ENCODE measurements around the gene SCAND1.

Gene SCAND1

GRCh38 chr20:35950093-35950492 is 4.2 kb downstream of the SCAND1 start:
- TF ChIP-seq Cebpa-rat (IDR thresholded peaks at IDR 0.05) = no peak
- Histone ChIP-seq H4K20me1 (peaks cover 16 to 50% (median 29%) of the 10 kb centered on the region in 11 experiments; a peak in 21 of 22 replicates), H3K27ac (no peak overlapping the region), H3K9ac (no peak overlapping the region), H3K9me3 (replicated peaks in 1 of 11) (no peaks in the 10 kb centered on the region), H3K4me2 (no peak overlapping the region), H3K27me3 (no peaks in the 10 kb centered on the region), H3K4me1 (peaks cover 13 to 18% (median 16%) of the 10 kb centered on the region in 10 experiments), H3K4me3 (no peak overlapping the region), H3K36me3 (peaks cover 38 to 84% (median 59%) of the 10 kb centered on the region in 11 experiments)

- Histone ChIP-seq H4K20me1 (peaks cover 11 to 48% (median 21%) of the 10 kb centered on the region in 11 experiments; a peak in 20 of 22 replicates), H3K4me1 (peaks cover 10 to 15% (median 13%) of the 10 kb centered on the region in 10 experiments), H3K4me3 (no peak overlapping the region), H3K27ac (no peak overlapping the region), H3K36me3 (peaks cover 57 to 100% (median 81%) of the 10 kb centered on the region in 11 experiments), H3K9me3 (replicated peaks in 1 of 11) (no peaks in the 10 kb centered on the region), H3K9ac (no peak overlapping the region), H3K27me3 (no peaks in the 10 kb centered on the region), H3K4me2 (no peak overlapping the region)
- no peak for TF ChIP-seq Cebpa-rat (IDR thresholded peaks at IDR 0.05)
These were observed 6.4 kb downstream of the SCAND1 start for GRCh38 chr20:35947907-35948306.

- Histone ChIP-seq H3K4me1 (peaks cover 5 to 11% (median 9%) of the 10 kb centered on the region in 10 experiments), H3K27ac (no peak overlapping the region), H3K4me3 (no peak overlapping the region), H3K9me3 (replicated peaks in 1 of 11) (no peaks in the 10 kb centered on the region), H3K36me3 (peaks cover 58 to 100% (median 83%) of the 10 kb centered on the region in 11 experiments), H3K4me2 (no peak overlapping the region), H3K27me3 (no peaks in the 10 kb centered on the region), H4K20me1 (peaks cover 7 to 43% (median 17%) of the 10 kb centered on the region in 11 experiments; a peak in 19 of 22 replicates), H3K9ac (no peak overlapping the region)
- TF ChIP-seq Cebpa-rat (IDR thresholded peaks at IDR 0.05) = no peak
These were observed 6.8 kb downstream of the SCAND1 start for GRCh38 chr20:35947489-35947888.

GRCh38 chr20:35942243-35942642 is 12.1 kb downstream of the SCAND1 start:
- Histone ChIP-seq H4K20me1 (peaks cover 0 to 27% (median 0%) of the 10 kb centered on the region in 11 experiments; a peak in 8 of 22 replicates), H3K9me3 (replicated peaks in 1 of 11) (no peaks in the 10 kb centered on the region), H3K4me2 (no peak overlapping the region), H3K4me3 (no peak overlapping the region), H3K36me3 (peaks cover 79 to 100% (median 93%) of the 10 kb centered on the region in 11 experiments), H3K27me3 (no peaks in the 10 kb centered on the region), H3K9ac (0 out of 22 replicates have a peak overlapping the region, but pooled peaks of 2 of the 11 experiments have one; percentile 3 to 28), H3K4me1 (peaks cover 0 to 11% (median 0%) of the 10 kb centered on the region in 10 experiments; a peak in 1 of 20 replicates), H3K27ac (peak overlapping the region in 1 of 11 experiments; percentile 27; a peak in 1 of 22 replicates)
- no peak for TF ChIP-seq Cebpa-rat (IDR thresholded peaks at IDR 0.05)

GRCh38 chr20:35941620-35942019 is 12.7 kb downstream of the SCAND1 start:
- Histone ChIP-seq H3K27ac (peak overlapping the region in 1 of 11 experiments; percentile 27; a peak in 1 of 22 replicates), H4K20me1 (peaks cover 0 to 24% (median 0%) of the 10 kb centered on the region in 11 experiments; a peak in 8 of 22 replicates), H3K36me3 (peaks cover 79 to 100% (median 93%) of the 10 kb centered on the region in 11 experiments), H3K4me1 (peaks cover 0 to 11% (median 0%) of the 10 kb centered on the region in 10 experiments; a peak in 1 of 20 replicates), H3K9me3 (replicated peaks in 1 of 11) (no peaks in the 10 kb centered on the region), H3K9ac (peak overlapping the region in 2 of 11 experiments; percentile 3 to 28; a peak in 1 of 22 replicates), H3K4me2 (no peak overlapping the region), H3K27me3 (no peaks in the 10 kb centered on the region), H3K4me3 (no peak overlapping the region)
- no peak for TF ChIP-seq Cebpa-rat (IDR thresholded peaks at IDR 0.05)

- H3K27me3 ChIP-seq = no peaks in the 10 kb centered on the region
- H3K4me1 ChIP-seq = peaks cover 0 to 11% (median 0%) of the 10 kb centered on the region in 10 experiments; a peak in 1 of 20 replicates
- H3K27ac ChIP-seq = no peak overlapping the region
- no peaks in the 10 kb centered on the region for H3K9me3 ChIP-seq (replicated peaks in 1 of 11)
- no peak overlapping the region for H3K4me2 ChIP-seq
- H3K36me3 ChIP-seq = peaks cover 81 to 100% (median 97%) of the 10 kb centered on the region in 11 experiments
- peaks cover 0 to 29% (median 4%) of the 10 kb centered on the region in 11 experiments; a peak in 8 of 22 replicates for H4K20me1 ChIP-seq
- no peak for TF ChIP-seq Cebpa-rat (IDR thresholded peaks at IDR 0.05)
- H3K4me3 ChIP-seq = no peak overlapping the region
- H3K9ac ChIP-seq = 0 out of 22 replicates have a peak overlapping the region, but pooled peaks of 1 of the 11 experiments have one; percentile 0
These were observed 15.0 kb downstream of the SCAND1 start for GRCh38 chr20:35939264-35939663.

GRCh38 chr20:35934050-35934449 is 20.3 kb downstream of the SCAND1 start:
- H3K36me3 ChIP-seq = peaks cover 89 to 100% (median 96%) of the 10 kb centered on the region in 11 experiments
- no peaks in the 10 kb centered on the region for H3K9me3 ChIP-seq (replicated peaks in 1 of 11)
- H3K27ac ChIP-seq = no peak overlapping the region
- H4K20me1 ChIP-seq = peaks cover 0 to 17% (median 0%) of the 10 kb centered on the region in 11 experiments; a peak in 5 of 22 replicates
- no peak overlapping the region for H3K4me2 ChIP-seq
- H3K9ac ChIP-seq = no peak overlapping the region
- H3K27me3 ChIP-seq = no peaks in the 10 kb centered on the region
- no peak for TF ChIP-seq Cebpa-rat (IDR thresholded peaks at IDR 0.05)
- no peaks in the 10 kb centered on the region for H3K4me1 ChIP-seq
- no peak overlapping the region for H3K4me3 ChIP-seq

- H3K9ac ChIP-seq = no peak overlapping the region
- H3K4me1 ChIP-seq = no peaks in the 10 kb centered on the region
- no peaks in the 10 kb centered on the region for H3K27me3 ChIP-seq
- H3K4me2 ChIP-seq = no peak overlapping the region
- no peaks in the 10 kb centered on the region for H3K9me3 ChIP-seq (replicated peaks in 1 of 11)
- peaks cover 0 to 6% (median 0%) of the 10 kb centered on the region in 11 experiments; a peak in 2 of 22 replicates for H4K20me1 ChIP-seq
- no peak overlapping the region for H3K4me3 ChIP-seq
- no peak for TF ChIP-seq Cebpa-rat (IDR thresholded peaks at IDR 0.05)
- no peak overlapping the region for H3K27ac ChIP-seq
- H3K36me3 ChIP-seq = peaks cover 72 to 95% (median 87%) of the 10 kb centered on the region in 11 experiments
These were observed 25.0 kb downstream of the SCAND1 start for GRCh38 chr20:35929301-35929700.

- H3K9me3 ChIP-seq (replicated peaks in 1 of 11) = no peaks in the 10 kb centered on the region
- H3K4me3 ChIP-seq = no peak overlapping the region
- H3K27me3 ChIP-seq = no peaks in the 10 kb centered on the region
- H3K9ac ChIP-seq = no peak overlapping the region
- no peak for TF ChIP-seq Cebpa-rat (IDR thresholded peaks at IDR 0.05)
- H3K36me3 ChIP-seq = peaks cover 73 to 95% (median 86%) of the 10 kb centered on the region in 11 experiments
- no peak overlapping the region for H3K27ac ChIP-seq
- peaks cover 0 to 11% (median 0%) of the 10 kb centered on the region in 11 experiments; a peak in 3 of 22 replicates for H4K20me1 ChIP-seq
- peaks cover 0 to 3% (median 0%) of the 10 kb centered on the region in 10 experiments; a peak in 1 of 20 replicates for H3K4me1 ChIP-seq
- no peak overlapping the region for H3K4me2 ChIP-seq
These were observed 33.8 kb downstream of the SCAND1 start for GRCh38 chr20:35920523-35920922.
